Keratinocyte (primary cell): ENCODE data around the gene ACSF3.

Experiments used
- EZH2 ChIP-seq: IDR thresholded peaks from one replicate; pipeline ENCODE4 v1.6.1; 2012; ENCODE audit warnings: inconsistent platforms, mild to moderate bottlenecking, low read length, moderate library complexity
- TF ChIP-seq, protein P1 (sequence below), 3 experiments: IDR thresholded peaks in 1 of 3; conservative IDR thresholded peaks in 1 of 3; optimal IDR thresholded peaks in 1 of 3; 2 replicates in 2 of 3; 3 replicates in 1 of 3; pipeline versions ENCODE3 to v1.5.1; 2011; ENCODE audit warnings: low read length in 3 of 3, mild to moderate bottlenecking in 3 of 3, moderate library complexity in 2 of 3, control low read depth in 1 of 3, inconsistent platforms in 1 of 3; ENCODE audit not compliant: insufficient read depth in 2 of 3; ENCODE audit errors: extremely low read depth in 1 of 3

- TF ChIP-seq, protein P1, sequence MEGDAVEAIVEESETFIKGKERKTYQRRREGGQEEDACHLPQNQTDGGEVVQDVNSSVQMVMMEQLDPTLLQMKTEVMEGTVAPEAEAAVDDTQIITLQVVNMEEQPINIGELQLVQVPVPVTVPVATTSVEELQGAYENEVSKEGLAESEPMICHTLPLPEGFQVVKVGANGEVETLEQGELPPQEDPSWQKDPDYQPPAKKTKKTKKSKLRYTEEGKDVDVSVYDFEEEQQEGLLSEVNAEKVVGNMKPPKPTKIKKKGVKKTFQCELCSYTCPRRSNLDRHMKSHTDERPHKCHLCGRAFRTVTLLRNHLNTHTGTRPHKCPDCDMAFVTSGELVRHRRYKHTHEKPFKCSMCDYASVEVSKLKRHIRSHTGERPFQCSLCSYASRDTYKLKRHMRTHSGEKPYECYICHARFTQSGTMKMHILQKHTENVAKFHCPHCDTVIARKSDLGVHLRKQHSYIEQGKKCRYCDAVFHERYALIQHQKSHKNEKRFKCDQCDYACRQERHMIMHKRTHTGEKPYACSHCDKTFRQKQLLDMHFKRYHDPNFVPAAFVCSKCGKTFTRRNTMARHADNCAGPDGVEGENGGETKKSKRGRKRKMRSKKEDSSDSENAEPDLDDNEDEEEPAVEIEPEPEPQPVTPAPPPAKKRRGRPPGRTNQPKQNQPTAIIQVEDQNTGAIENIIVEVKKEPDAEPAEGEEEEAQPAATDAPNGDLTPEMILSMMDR (optimal IDR thresholded peaks at IDR 0.05 in 1 of 3, IDR thresholded peaks at IDR 0.05 in 1 of 3, conservative IDR thresholded peaks at IDR 0.05 in 1 of 3; ENCODE audit: extremely low read depth in 1 of 3, insufficient read depth in 2 of 3, low read length in 3 of 3), result no peak
- TF ChIP-seq EZH2, result no peak
Observed at GRCh38 chr16:89169778-89170177, 76.1 kb downstream of the ACSF3 start.
